ENCODE results near the gene EPC1.

DNA sequence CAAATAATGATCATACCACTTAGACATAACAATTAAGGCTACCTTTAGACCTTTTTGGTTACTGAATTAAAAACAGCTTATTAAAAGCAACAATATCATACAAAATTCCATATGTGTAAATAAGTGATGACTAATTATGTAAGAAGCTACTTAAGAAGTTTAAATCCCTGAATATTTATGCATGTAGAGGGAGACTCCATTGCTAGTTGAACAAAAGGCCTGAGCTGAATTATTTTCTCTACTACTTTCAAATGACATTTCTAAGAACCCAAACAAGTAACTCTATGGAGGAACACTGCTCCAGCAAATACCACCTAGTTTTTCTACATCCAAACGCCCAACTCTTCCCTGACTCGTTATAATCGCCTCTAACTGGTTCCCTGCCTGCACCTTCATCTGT, 31.5 kb downstream of the EPC1 start:
- no peak for TF ChIP-seq EP300 (IDR thresholded peaks at IDR 0.05)
- no peak for TF ChIP-seq POLR2A (IDR thresholded peaks at IDR 0.05)
- TF ChIP-seq, protein P1, sequence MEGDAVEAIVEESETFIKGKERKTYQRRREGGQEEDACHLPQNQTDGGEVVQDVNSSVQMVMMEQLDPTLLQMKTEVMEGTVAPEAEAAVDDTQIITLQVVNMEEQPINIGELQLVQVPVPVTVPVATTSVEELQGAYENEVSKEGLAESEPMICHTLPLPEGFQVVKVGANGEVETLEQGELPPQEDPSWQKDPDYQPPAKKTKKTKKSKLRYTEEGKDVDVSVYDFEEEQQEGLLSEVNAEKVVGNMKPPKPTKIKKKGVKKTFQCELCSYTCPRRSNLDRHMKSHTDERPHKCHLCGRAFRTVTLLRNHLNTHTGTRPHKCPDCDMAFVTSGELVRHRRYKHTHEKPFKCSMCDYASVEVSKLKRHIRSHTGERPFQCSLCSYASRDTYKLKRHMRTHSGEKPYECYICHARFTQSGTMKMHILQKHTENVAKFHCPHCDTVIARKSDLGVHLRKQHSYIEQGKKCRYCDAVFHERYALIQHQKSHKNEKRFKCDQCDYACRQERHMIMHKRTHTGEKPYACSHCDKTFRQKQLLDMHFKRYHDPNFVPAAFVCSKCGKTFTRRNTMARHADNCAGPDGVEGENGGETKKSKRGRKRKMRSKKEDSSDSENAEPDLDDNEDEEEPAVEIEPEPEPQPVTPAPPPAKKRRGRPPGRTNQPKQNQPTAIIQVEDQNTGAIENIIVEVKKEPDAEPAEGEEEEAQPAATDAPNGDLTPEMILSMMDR (IDR thresholded peaks at IDR 0.05) = no peak

Data from tibial nerve (tissue), 4 donors.